GM12872 (cell line): ENCODE data around the gene OSTM1.

Source experiments
- CTCF ChIP-seq: IDR thresholded peaks from 3 replicates; pipeline ENCODE4 v1.5.1; 2011; ENCODE audit warnings: low read depth, mild to moderate bottlenecking, low read length, moderate library complexity; ENCODE audit not compliant: insufficient read depth

Gene OSTM1

GRCh38 chr6:107991772-107992550, 82.6 kb downstream of the OSTM1 start:
- TF ChIP-seq CTCF = no peak
